ENCODE data around the gene RNPS1. TPM values are rescaled to one million over a fixed set of nuclear protein-coding genes. Genes with fewer than 3 reads are reported as not detected.

The RNPS1 gene, protein sequence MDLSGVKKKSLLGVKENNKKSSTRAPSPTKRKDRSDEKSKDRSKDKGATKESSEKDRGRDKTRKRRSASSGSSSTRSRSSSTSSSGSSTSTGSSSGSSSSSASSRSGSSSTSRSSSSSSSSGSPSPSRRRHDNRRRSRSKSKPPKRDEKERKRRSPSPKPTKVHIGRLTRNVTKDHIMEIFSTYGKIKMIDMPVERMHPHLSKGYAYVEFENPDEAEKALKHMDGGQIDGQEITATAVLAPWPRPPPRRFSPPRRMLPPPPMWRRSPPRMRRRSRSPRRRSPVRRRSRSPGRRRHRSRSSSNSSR
- 107 TPM in 2 replicates for total RNA-seq (2012; rRNA removed)

- Histone ChIP-seq H3K9ac (ENCODE audit: low read depth, low read length) (peak within 1 kb of the TSS; percentile 82), H3K4me1 (ENCODE audit: control insufficient read depth, insufficient read depth, low read length) (peaks cover 35% of the 10 kb centered on the region), H3K4me3 (ENCODE audit: low read length) (peak within 1 kb of the TSS; percentile 80), H3K4me2 (ENCODE audit: low read length) (peak within 1 kb of the TSS; percentile 79), H3K27me3 (ENCODE audit: control insufficient read depth, insufficient read depth, low read length) (no peaks in the 10 kb centered on the region), H3K36me3 (ENCODE audit: insufficient read depth, low read length) (peaks cover 22% of the 10 kb centered on the region), H3K9me3 (replicated peaks; ENCODE audit: low read length) (no peaks in the 10 kb centered on the region)
Observed at GRCh38 chr16:2267913-2268666, at the start of gene RNPS1. TSS of gene RNPS1 (minus strand) at chr16:2268126. CDS start at chr16:2264643, 3,483 bp downstream.

- no peaks in the 10 kb centered on the region for H3K4me1 ChIP-seq (ENCODE audit: control insufficient read depth, insufficient read depth, low read length)
- H3K4me2 ChIP-seq (ENCODE audit: low read length): no peak overlapping the region
- H3K9ac ChIP-seq (ENCODE audit: low read depth, low read length): no peak overlapping the region
- H3K4me3 ChIP-seq (ENCODE audit: low read length): no peak overlapping the region
- H3K27me3 ChIP-seq (ENCODE audit: control insufficient read depth, insufficient read depth, low read length): peaks cover 25% of the 10 kb centered on the region
- H3K9me3 ChIP-seq (replicated peaks; ENCODE audit: low read length): no peaks in the 10 kb centered on the region
- H3K36me3 ChIP-seq (ENCODE audit: insufficient read depth, low read length): no peaks in the 10 kb centered on the region
Observed at GRCh38 chr16:2317231-2318020, 49.5 kb upstream of the RNPS1 start.

DNA sequence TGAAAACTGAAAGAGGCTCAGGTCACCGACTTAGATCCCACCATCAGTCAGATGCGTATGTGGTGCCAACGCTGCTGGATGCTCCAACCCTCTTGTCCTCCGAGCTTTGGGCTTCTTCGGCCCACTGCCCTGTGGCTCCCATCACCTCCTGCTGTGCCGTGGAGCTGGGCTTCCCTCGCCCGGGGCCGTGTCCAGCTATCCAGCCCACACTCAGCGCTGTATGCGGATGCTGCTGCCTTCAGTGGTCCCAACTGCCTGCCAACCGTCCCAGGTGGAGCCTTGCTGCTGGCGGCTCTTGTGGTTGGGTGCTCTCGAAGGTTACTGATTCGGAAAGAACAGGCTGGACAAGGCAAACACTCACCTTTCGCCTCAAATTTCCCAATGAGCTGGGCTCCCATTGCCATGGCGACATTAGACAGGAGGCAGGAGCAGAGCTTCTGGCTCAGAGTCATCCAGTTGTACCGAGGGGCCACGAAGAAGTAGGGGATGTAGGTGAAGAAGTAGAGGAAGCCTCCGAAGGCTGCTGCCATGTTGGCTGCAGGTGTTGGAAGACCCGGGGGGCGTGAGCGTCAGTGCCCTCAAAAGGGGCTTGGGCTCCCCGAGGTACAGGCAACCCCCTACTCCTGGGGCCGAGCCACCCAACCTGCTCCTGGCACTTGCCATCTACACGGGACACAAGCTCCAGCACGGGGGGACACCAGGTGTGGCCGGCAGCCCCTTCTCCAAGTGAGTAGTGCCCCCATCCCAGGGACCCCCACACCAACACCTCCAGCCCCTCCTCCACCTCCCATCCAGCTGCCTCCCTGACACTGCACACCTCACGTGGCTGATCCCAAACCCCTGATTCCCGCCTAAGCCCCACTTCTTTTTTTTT is 40.4 kb upstream of the RNPS1 start:
- H3K9ac ChIP-seq (ENCODE audit: low read depth, low read length): no peak overlapping the region
- no peak overlapping the region for H3K4me3 ChIP-seq (ENCODE audit: low read length)
- no peaks in the 10 kb centered on the region for H3K27me3 ChIP-seq (ENCODE audit: control insufficient read depth, insufficient read depth, low read length)
- H3K4me1 ChIP-seq (ENCODE audit: control insufficient read depth, insufficient read depth, low read length): no peaks in the 10 kb centered on the region
- H3K9me3 ChIP-seq (replicated peaks; ENCODE audit: low read length): no peaks in the 10 kb centered on the region
- no peak overlapping the region for H3K4me2 ChIP-seq (ENCODE audit: low read length)
- H3K36me3 ChIP-seq (ENCODE audit: insufficient read depth, low read length): no peaks in the 10 kb centered on the region

DNA sequence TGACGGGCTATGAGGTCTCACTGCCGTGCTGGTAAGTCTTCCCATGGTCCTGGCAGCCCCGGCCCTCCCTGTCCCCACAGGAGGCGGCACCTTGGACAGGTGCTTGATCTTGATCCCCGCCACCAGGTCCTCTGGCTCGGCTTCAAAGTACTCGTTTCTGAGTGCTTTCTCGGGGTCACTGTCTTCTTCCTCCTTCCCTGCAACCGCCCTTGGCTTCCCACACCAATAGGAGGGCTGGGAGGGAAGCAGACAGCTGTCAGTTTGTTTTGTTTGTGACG is 31.9 kb upstream of the RNPS1 start:
- H3K9me3 ChIP-seq (replicated peaks; ENCODE audit: low read length): no peaks in the 10 kb centered on the region
- no peak overlapping the region for H3K4me3 ChIP-seq (ENCODE audit: low read length)
- H3K4me1 ChIP-seq (ENCODE audit: control insufficient read depth, insufficient read depth, low read length): no peaks in the 10 kb centered on the region
- H3K27me3 ChIP-seq (ENCODE audit: control insufficient read depth, insufficient read depth, low read length): peaks cover 9% of the 10 kb centered on the region
- H3K4me2 ChIP-seq (ENCODE audit: low read length): no peak overlapping the region
- no peak overlapping the region for H3K9ac ChIP-seq (ENCODE audit: low read depth, low read length)
- no peaks in the 10 kb centered on the region for H3K36me3 ChIP-seq (ENCODE audit: insufficient read depth, low read length)

DNA sequence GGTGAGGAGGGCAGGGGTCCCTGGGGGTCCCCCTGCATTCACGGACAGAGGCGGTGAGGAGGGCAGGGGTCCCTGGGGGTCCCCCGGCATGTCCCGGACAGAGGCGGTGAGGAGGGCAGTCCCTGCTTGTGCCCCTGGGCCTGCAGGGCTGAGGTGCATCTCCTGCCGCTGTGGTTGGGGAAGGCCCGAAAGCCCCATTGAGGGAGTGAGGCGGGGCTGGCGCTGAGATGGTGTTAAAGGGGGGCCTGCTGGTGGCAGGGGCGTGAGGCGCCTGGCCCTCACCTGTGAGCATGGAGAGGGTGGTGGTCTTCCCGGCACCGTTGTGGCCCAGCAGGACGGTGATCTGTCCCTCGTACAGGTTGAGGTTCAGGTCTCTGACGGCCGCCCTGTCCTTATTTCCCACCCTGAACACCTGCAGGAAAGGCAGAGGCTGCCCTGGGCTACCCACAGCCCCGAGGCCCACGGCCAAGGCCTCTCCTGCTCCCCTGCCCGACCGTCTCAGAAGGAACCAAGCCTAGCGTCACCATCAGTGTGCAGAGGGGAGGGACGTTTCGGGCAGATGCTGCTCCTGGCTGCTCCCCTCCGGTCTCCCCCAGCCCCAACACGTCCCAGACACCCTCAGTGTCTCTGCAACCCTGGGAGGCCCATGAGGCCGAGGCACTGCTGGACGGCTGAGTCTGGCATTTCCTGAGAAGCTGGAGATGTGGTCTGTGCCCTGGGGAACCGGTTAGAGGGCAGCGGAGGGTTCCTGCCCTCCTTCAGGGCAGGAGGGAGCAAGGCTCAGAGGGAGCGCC is 31.4 kb upstream of the RNPS1 start:
- Histone ChIP-seq H3K9me3 (replicated peaks; ENCODE audit: low read length) (no peaks in the 10 kb centered on the region), H3K4me1 (ENCODE audit: control insufficient read depth, insufficient read depth, low read length) (no peaks in the 10 kb centered on the region), H3K9ac (ENCODE audit: low read depth, low read length) (no peak overlapping the region), H3K27me3 (ENCODE audit: control insufficient read depth, insufficient read depth, low read length) (peaks cover 9% of the 10 kb centered on the region), H3K36me3 (ENCODE audit: insufficient read depth, low read length) (no peaks in the 10 kb centered on the region), H3K4me2 (ENCODE audit: low read length) (no peak overlapping the region), H3K4me3 (ENCODE audit: low read length) (no peak overlapping the region)

- Histone ChIP-seq H3K4me1 (ENCODE audit: control insufficient read depth, insufficient read depth, low read length) (no peaks in the 10 kb centered on the region), H3K9me3 (replicated peaks; ENCODE audit: low read length) (no peaks in the 10 kb centered on the region)
Observed at GRCh38 chr16:2298621-2299020, 30.7 kb upstream of the RNPS1 start.

GRCh38 chr16:2297506-2297860 is 29.6 kb upstream of the RNPS1 start:
- no peak overlapping the region for H3K4me3 ChIP-seq (ENCODE audit: low read length)
- no peak overlapping the region for H3K9ac ChIP-seq (ENCODE audit: low read depth, low read length)
- peaks cover 9% of the 10 kb centered on the region for H3K27me3 ChIP-seq (ENCODE audit: control insufficient read depth, insufficient read depth, low read length)
- H3K4me1 ChIP-seq (ENCODE audit: control insufficient read depth, insufficient read depth, low read length): no peaks in the 10 kb centered on the region
- no peaks in the 10 kb centered on the region for H3K36me3 ChIP-seq (ENCODE audit: insufficient read depth, low read length)
- no peak overlapping the region for H3K4me2 ChIP-seq (ENCODE audit: low read length)
- no peaks in the 10 kb centered on the region for H3K9me3 ChIP-seq (replicated peaks; ENCODE audit: low read length)

More at GRCh38 chr16:2298621-2299020, 30.7 kb upstream of the RNPS1 start:
- Histone ChIP-seq H3K4me3 (ENCODE audit: low read length) (no peak overlapping the region), H3K9ac (ENCODE audit: low read depth, low read length) (no peak overlapping the region), H3K27me3 (ENCODE audit: control insufficient read depth, insufficient read depth, low read length) (peaks cover 9% of the 10 kb centered on the region), H3K36me3 (ENCODE audit: insufficient read depth, low read length) (no peaks in the 10 kb centered on the region), H3K4me2 (ENCODE audit: low read length) (no peak overlapping the region)

DNA sequence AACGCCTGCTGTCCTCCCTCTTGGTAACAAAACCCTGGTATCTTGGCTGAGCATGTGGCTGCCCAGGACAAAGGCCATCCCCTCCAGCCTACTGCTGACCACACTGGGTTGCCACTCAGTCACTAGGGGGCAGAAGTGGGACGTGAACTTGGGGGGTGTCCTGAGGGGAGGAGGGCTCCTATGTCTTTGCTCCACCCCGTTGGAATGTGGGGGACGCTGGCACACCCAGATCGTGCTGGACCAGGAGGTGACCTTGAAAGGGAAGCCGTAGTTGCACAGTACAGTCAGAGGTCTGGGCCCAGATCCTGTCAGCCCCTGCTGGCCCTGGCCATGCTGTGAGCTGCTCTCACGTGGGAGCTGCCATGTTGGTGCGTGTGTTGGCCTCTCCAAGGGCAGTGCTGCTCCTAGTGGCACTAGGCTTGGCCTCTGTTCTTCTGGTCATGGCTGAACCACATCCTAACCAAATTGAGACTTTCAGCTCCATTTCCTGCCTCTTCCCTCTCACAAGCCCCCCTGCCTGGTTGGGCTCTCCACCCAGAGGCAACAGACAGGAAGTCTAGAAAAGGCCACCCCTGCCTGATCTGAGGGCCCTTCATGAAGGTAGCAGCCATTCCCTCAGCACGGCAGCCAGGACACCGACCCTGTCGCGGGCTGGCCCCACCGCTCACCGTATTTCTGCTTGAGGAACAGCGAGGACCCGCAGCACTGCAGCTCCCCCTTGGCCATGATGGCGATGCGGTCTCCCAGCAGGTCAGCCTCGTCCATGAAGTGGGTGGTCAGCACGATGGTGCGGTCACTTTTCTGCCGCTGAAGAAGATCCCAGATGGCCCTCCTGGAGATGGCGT is 29.0 kb upstream of the RNPS1 start:
- Histone ChIP-seq H3K9ac (ENCODE audit: low read depth, low read length) (no peak overlapping the region), H3K4me3 (ENCODE audit: low read length) (no peak overlapping the region), H3K27me3 (ENCODE audit: control insufficient read depth, insufficient read depth, low read length) (peaks cover 9% of the 10 kb centered on the region), H3K36me3 (ENCODE audit: insufficient read depth, low read length) (no peaks in the 10 kb centered on the region), H3K9me3 (replicated peaks; ENCODE audit: low read length) (no peaks in the 10 kb centered on the region), H3K4me1 (ENCODE audit: control insufficient read depth, insufficient read depth, low read length) (no peaks in the 10 kb centered on the region), H3K4me2 (ENCODE audit: low read length) (peak overlapping the region; percentile 36)

DNA sequence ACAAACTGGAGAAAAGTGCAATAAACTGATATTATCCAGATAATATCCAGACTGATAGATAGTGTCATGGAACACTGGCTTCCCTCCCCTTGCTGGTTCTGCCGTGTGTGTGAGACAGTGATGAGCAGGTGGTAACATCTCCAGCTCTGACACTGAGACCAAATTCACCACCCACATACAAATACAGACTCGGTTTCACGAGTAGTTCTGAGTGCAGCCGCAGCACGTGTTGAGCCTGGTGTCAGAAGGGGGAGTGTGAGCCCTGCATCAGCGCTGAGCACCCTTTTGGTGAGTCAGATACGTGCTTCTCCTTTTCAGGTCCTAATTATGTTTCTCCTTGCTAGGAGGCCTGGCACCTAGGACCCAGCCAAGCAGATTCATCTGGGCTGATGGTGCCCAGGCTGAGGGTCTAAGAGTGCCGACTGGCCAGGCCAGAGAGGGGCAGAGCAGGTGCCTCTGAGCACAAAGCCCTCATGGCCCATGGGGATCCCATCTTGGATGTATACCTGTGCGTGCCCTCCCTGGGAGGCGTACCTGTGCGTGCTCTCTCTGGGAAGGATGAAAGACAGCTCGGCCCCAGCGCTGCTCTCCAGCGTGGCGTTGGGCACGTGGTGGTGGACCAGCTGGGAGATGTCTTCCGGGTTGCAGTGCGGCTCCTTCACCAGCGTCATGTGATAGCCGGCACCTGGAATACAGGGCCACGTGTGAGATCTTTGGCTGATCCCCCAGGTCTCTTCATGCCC is 27.3 kb upstream of the RNPS1 start:
- no peak overlapping the region for H3K9ac ChIP-seq (ENCODE audit: low read depth, low read length)
- no peaks in the 10 kb centered on the region for H3K36me3 ChIP-seq (ENCODE audit: insufficient read depth, low read length)
- H3K4me1 ChIP-seq (ENCODE audit: control insufficient read depth, insufficient read depth, low read length): no peaks in the 10 kb centered on the region
- no peak overlapping the region for H3K4me3 ChIP-seq (ENCODE audit: low read length)
- no peaks in the 10 kb centered on the region for H3K9me3 ChIP-seq (replicated peaks; ENCODE audit: low read length)
- peaks cover 8% of the 10 kb centered on the region for H3K27me3 ChIP-seq (ENCODE audit: control insufficient read depth, insufficient read depth, low read length)
- no peak overlapping the region for H3K4me2 ChIP-seq (ENCODE audit: low read length)
